Glutamatergic neuron (in vitro differentiated cells): ENCODE results near the gene P2RX2. TPM values are rescaled to one million over a fixed set of nuclear protein-coding genes. Genes with fewer than 3 reads are reported as not detected.

Source experiments
- DNase-seq: peaks from one replicate; pipeline ENCODE4 v3.0.0; 2022
- H3K27ac Mint-ChIP-seq: one replicate; pipeline ENCODE4 v1.8.0; 2020; ENCODE audit warnings: mild to moderate bottlenecking, mixed read lengths, inconsistent platforms; ENCODE audit not compliant: unreplicated experiment
- H3K27me3 Mint-ChIP-seq: one replicate; pipeline ENCODE4 v1.8.0; 2020; ENCODE audit warnings: mild to moderate bottlenecking, moderate library complexity, mixed read lengths, inconsistent platforms; ENCODE audit not compliant: unreplicated experiment
- H3K36me3 Mint-ChIP-seq: one replicate; pipeline ENCODE4 v1.8.0; 2020; ENCODE audit warnings: mild to moderate bottlenecking, mixed read lengths, inconsistent platforms; ENCODE audit not compliant: unreplicated experiment
- H3K4me1 Mint-ChIP-seq: one replicate; pipeline ENCODE4 v1.8.0; 2020; ENCODE audit warnings: mild to moderate bottlenecking, low read depth, mixed read lengths, inconsistent platforms; ENCODE audit not compliant: unreplicated experiment
- H3K4me3 Mint-ChIP-seq: one replicate; pipeline ENCODE4 v1.8.0; 2020; ENCODE audit warnings: mild to moderate bottlenecking, mixed read lengths, inconsistent platforms; ENCODE audit not compliant: unreplicated experiment
- H3K9me3 Mint-ChIP-seq: one replicate; pipeline ENCODE4 v1.8.0; 2020; ENCODE audit warnings: mild to moderate bottlenecking, moderate library complexity, mixed read lengths, inconsistent platforms; ENCODE audit not compliant: unreplicated experiment
- total RNA-seq: library from RNA; stranded (reverse); fragmentation: NEBNext Ultra II Directional; extraction: Animal tissue kit (Norgen Biotek cat#: 25700); gene quantifications from one replicate; pipeline ENCODE4 v1.2.1, GENCODE V29; 2021; ENCODE audit not compliant: unreplicated experiment
- TF ChIP-seq, protein P1 (sequence below): fragments of 200-600 bp; sonication (generic); IDR thresholded peaks from one replicate; pipeline ENCODE4 v1.5.0; 2021; ENCODE audit not compliant: partially characterized antibody, unreplicated experiment

Gene P2RX2
- total RNA-seq, 1 donor from 2014 or later: 4.1 TPM

DNA sequence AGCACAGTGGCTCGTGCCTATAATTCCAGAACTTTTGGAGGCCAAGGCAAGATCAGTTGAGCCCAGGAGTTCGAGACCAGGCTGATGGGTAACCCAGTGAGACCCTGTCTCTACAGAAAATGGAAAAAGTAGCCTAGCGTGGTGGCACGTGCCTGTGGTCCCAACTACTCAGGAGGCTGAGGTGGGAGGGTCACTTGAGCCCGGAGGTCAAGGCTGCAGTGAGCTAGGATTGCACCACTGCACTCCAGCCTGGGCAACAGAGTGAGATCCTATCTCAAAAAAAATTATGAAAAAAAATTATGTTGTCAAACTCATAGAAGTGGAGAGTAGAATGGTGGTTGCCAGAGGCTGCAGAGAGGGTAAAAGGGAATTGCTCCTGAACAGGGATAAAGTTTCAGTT lies 4.5 kb upstream of the P2RX2 start:
- Mint-ChIP-seq H3K36me3 (no peaks in the 10 kb centered on the region), H3K9me3 (peaks cover 5% of the 10 kb centered on the region), H3K4me3 (no peak overlapping the region), H3K27me3 (peaks cover 9% of the 10 kb centered on the region), H3K4me1 (peaks cover 8% of the 10 kb centered on the region), H3K27ac (no peak overlapping the region)
- no peak for DNase-seq
- TF ChIP-seq, protein P1, sequence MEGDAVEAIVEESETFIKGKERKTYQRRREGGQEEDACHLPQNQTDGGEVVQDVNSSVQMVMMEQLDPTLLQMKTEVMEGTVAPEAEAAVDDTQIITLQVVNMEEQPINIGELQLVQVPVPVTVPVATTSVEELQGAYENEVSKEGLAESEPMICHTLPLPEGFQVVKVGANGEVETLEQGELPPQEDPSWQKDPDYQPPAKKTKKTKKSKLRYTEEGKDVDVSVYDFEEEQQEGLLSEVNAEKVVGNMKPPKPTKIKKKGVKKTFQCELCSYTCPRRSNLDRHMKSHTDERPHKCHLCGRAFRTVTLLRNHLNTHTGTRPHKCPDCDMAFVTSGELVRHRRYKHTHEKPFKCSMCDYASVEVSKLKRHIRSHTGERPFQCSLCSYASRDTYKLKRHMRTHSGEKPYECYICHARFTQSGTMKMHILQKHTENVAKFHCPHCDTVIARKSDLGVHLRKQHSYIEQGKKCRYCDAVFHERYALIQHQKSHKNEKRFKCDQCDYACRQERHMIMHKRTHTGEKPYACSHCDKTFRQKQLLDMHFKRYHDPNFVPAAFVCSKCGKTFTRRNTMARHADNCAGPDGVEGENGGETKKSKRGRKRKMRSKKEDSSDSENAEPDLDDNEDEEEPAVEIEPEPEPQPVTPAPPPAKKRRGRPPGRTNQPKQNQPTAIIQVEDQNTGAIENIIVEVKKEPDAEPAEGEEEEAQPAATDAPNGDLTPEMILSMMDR: no peak

DNA sequence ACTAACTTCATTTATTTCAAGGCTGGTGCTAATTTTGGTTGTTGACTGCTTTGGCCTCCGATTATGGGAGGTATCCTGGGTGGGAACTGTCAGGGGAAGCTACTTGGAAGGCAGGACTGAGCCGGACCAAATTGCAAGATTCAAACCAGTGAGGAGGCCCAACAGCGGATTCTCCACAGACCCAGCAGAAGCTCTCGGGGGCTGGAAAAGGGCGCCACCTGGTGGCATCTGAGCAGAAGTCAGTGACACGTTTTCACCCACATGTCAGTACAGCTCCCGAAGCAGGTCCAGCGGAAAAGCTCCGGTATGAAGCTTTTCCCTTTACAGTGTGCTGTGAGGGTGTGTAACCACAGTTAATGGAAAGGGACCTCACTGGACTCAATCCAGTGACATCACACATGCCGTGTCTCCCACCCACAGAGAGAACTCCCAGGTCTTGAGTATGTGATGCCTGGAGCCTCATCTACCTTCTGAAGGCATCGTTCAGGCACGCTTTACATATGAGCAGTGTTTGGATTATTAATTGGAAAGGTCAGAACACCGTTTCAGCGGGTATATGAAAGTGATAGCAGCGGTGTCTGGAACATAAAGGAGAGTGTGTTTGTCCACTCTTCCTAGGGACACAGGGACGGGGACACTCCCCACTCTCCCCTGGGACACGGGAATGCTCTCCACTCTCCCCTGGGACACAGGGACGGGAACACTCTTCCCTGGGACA lies 3.6 kb upstream of the P2RX2 start:
- H3K27ac Mint-ChIP-seq: no peak overlapping the region
- no peak overlapping the region for H3K4me3 Mint-ChIP-seq
- DNase-seq: peak; percentile 87
- H3K4me1 Mint-ChIP-seq: peaks cover 8% of the 10 kb centered on the region
- TF ChIP-seq, protein P1: peak; percentile 88
- peaks cover 5% of the 10 kb centered on the region for H3K9me3 Mint-ChIP-seq
- H3K36me3 Mint-ChIP-seq: no peaks in the 10 kb centered on the region
- H3K27me3 Mint-ChIP-seq: peaks cover 9% of the 10 kb centered on the region

DNA sequence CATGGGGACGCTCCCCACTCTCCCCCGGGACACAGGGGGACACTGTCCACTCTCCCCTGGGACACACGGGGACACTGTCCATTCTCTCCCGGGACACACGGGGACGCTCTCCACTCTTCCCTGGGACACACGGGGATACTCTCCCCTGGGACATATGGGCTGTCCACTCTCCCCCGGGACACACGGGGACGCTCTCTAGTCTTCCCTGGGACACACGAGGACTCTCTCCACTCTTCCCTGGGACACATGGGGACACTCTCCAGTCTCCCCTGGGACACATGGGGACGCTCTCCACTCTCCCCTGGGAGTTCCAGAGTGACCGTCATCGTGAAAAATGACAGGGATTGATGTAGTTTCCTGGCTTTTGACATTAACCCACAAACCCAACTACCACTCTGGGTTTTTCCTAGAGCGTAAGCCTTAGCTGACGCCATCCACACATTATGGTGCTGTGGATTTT lies 3.0 kb upstream of the P2RX2 start:
- TF ChIP-seq, protein P1: no peak
- H3K4me1 Mint-ChIP-seq: peaks cover 8% of the 10 kb centered on the region
- DNase-seq: no peak
- H3K27me3 Mint-ChIP-seq: peaks cover 9% of the 10 kb centered on the region
- no peaks in the 10 kb centered on the region for H3K36me3 Mint-ChIP-seq
- no peak overlapping the region for H3K4me3 Mint-ChIP-seq
- peaks cover 5% of the 10 kb centered on the region for H3K9me3 Mint-ChIP-seq
- no peak overlapping the region for H3K27ac Mint-ChIP-seq

DNA sequence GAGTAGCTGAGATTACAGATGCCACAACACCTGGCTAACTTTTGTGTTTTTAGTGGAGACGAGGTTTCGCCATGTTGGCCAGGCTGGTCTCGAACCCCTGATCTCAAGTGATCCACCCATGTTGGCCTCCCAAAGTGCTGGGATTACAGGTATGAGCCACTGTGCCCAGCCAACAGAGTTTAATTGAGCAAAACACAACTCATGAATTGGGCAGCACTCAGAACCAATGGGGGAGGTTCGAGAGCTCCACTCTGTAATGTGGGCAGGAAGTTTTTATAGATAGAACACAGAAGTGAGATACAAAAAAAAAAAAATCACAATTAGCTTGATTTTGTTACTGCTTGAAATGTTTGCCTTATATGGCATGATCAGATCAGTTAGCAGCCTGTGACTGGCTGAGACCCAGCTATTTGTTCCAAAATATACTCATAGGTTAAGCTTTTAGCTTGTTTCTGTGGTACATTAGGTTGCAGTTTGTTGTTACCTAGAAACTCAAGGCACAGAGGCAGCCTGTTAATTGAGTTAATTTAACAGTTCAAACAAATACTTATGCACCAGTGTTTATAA lies 1.4 kb upstream of the P2RX2 start:
- Mint-ChIP-seq H3K4me1 (peaks cover 10% of the 10 kb centered on the region), H3K4me3 (peak overlapping the region; percentile 46), H3K9me3 (peaks cover 5% of the 10 kb centered on the region), H3K27me3 (peaks cover 14% of the 10 kb centered on the region), H3K27ac (no peak overlapping the region), H3K36me3 (no peaks in the 10 kb centered on the region)
- DNase-seq: no peak
- TF ChIP-seq, protein P1: no peak
